HG03432 (cell line): ENCODE measurements around the gene CDCA3.

ENCODE experiments used
- ATAC-seq: cut with Tn5 transposase; IDR thresholded peaks from one replicate; pipeline ENCODE4 v1.9.1; 2021; ENCODE audit warnings: mild to moderate bottlenecking, moderate library complexity; ENCODE audit not compliant: unreplicated experiment

Gene CDCA3

DNA sequence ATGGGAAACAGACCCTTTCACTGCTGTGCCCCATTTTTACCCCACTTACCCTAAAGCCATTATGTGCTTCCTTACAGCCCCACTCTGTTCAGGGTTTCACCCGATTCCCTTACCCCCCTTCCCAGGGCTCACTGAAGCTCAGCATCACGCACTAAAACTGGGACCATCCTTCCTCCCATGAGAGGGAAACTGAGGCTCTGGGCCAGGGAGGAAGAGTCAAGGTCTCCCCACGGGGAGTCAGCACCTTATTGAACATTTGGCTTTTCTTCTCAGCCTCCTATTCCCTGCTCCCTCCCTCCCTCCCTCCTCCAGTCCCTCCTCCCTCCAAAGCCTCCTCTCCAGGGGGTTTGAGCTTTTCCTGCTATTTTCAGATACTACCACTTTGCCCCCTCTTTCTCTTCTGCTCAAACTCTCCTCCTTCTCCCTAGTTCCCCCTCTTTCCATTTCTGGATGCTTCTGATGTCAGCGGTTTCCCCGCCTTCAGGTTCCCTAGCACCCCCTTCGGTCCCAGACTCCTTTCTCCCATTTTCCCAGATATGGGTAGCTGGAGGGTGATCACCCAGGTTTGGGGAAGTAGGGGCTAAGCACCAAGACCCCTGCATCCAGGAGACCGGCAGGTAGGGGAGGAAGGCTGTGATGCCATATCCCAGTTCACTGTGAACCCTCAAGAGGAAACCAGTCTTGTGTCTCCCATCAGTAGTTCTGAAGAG lies 28.5 kb downstream of the CDCA3 start:
- ATAC-seq: no peak

DNA sequence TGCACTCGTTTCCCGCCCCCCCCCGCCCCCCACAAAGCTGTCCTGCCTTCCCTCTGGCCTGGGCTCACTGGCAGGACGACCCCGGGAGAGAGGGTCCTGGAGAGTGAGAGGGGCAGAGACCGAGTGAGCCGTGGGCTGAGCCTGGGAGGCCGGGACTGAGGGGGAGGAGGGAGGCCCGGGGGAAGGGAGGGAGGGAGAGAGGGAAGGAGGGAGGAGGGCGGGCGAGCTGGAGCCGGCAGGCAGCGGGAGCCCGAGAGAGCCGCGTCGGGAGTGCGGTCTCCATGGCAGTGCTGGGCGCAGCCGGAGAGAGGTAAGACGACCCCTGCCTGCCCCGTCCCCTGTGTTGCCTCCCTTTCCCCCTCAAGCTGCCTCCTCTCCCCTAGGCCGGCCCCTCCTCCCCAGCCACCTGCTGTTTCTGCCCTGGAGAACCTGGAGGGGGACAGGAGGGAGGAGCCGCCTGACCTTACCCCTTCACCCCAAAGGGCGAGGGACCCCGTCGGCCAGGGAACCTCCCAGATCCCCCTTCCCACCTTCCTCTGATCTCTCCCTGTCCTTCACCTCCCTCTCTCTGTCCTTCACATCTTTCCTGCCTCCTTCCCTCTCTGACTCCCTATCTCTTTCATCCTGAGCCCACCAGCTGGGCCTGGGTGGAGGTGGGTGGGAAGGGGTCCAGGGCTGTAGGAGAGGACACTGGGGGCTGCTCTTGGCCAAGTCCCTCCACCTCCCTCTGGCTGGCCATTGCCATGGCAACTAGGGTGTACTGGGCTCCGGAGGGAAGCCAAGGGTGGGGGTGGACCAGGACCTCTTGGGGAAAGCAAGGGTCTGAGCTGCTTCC lies 29.3 kb downstream of the CDCA3 start, which contains the start of gene GPR162:
TSS of gene GPR162 (plus strand) at position 231 of the 835 bp plus-strand sequence. CDS start 2,078 bp downstream, outside the sequence.
- no peak for ATAC-seq

DNA sequence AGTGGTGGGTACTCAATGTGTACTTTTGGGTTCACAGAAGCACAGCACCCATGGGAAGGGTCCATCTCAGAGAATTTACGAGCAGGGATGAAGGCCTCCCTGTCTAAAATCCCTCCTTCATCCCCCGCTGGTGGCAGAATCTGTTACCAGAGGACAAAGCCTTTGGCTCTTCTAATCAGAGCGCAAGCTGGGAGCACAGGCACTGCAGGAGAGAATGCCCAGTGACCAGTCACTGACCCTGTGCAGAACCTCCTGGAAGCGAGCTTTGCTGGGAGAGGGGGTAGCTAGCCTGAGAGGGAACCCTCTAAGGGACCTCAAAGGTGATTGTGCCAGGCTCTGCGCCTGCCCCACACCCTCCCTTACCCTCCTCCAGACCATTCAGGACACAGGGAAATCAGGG lies 30.9 kb downstream of the CDCA3 start:
- ATAC-seq: no peak

DNA sequence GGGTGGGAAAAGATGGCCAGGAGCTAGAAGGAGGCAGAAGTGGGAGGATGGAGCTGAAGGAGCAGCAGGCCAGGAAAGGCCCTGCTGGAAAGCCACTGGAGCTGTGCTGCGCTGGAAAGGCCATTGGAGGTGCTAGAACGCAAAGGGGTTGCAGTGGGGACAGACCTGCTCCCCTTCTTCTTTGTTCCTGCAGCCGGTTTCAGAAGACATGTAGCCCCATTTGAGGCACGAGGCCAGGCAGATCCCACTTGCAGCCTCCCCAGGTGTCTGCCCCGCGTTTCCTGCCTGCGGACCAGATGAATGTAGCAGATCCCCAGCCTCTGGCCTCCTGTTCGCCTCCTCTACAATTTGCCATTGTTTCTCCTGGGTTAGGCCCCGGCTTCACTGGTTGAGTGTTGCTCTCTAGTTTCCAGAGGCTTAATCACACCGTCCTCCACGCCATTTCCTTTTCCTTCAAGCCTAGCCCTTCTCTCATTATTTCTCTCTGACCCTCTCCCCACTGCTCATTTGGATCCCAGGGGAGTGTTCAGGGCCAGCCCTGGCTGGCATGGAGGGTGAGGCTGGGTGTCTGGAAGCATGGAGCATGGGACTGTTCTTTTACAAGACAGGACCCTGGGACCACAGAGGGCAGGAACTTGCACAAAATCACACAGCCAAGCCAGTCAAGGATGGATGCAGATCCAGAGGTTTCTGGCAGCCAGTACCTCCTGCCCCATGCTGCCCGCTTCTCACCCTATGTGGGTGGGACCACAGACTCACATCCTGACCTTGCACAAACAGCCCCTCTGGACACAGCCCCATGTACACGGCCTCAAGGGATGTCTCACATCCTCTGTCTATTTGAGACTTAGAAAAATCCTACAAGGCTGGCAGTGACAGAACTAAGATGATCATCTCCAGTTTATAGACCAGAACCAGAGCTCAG lies 31.7 kb downstream of the CDCA3 start:
- ATAC-seq: no peak

DNA sequence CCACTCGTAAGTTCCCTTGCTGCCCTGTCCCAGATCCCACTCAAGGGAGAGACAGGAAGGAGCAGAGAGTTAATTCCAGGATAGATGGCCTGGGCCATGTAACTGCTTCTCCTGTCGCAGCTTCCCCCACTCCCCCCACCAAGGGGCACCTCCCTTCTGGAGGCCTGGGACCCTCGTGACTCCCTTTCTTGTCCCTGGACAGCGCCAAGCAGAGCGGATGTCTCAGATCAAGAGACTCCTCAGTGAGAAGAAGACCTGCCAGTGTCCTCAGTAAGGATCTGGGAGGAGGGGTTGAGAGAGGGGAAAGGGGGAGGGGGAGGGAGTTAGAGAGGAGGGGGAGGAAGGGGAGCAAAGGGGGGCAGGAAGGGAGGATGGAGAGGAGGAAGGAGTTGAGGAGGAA lies 32.4 kb downstream of the CDCA3 start:
- no peak for ATAC-seq

DNA sequence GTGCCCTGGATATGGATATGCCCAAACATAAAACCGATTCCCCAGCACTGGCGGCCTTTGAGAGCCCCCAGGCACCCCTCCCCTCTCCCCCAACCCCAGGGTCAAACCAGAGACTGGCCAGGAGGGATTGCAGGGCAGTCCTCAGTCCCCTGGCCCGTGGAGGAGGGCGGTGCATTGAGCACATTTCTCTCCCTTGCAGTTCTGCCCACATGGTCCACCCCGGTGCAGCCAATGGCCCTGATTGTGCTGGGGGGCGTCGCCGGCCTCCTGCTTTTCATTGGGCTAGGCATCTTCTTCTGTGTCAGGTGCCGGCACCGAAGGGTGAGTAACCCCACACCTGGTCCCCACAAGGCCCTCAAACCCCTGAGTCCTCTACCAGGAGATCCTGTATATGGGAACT lies 32.9 kb downstream of the CDCA3 start:
- no peak for ATAC-seq

DNA sequence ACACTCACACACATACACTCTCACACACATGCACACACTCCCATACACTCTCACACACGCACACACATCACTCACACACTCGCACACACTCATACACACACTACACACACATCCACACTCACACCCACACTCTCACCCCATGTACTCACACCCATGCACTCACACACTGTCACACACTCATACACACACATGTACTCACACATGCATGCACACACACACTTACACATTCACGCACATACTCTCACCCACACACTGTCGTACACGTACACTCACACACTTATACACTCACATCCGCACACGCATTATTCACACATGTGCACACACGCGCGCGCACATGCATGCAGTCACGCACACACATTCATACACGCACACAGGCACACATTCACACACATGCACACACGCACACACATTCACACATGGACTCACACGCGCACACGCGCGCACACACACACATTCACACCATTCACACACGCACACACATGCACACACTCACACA lies 33.4 kb downstream of the CDCA3 start:
- no peak for ATAC-seq

DNA sequence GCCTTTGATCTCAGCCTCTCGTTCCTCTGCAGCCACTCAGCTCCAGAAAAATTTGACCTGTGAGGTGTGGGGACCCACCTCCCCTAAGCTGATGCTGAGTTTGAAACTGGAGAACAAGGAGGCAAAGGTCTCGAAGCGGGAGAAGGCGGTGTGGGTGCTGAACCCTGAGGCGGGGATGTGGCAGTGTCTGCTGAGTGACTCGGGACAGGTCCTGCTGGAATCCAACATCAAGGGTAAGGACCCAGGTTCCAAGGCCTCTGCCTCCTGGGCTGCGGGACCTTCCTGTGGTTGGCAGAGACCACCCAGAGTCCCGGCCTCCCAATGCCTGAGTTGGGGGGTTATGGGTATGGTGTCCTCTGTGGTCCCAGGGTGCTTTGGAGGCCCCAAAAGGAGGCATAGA lies 34.0 kb downstream of the CDCA3 start:
- ATAC-seq: no peak

DNA sequence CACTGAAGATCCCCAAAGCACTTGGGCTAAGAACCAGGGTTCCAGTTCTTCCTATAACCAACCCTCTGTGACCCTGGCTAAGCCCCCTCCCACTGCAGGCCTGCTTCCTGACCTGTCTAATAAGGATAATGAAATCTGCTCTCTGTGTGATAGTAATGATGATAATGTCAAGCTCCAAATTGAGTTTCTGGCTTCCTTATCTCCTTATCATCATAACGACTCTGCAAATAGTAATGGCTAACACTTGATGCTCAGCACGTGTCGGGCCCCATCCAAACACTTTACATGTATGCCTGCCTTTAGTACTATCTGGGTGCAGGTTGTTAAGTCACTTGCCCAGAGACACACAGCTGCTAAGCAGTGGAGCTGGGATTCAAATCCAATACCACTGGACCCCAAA lies 34.5 kb downstream of the CDCA3 start:
- no peak for ATAC-seq

DNA sequence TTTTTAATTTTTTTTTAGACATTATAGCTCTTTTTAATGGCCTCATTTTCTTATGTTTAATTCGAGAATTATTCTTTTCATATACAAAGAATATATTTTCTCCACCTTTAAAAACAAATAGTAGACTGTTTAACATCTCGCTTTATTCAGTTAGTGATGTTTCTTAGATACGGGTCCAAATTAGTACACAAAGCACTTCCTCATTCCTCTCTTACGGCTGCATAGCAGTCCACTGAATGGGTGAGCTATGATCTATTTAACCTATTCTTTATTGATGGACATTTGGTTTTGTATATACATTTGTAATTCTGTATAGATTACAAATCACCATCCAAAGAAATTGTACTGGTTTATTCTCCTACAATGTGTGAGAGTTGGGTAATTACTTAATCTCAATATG lies 37.7 kb downstream of the CDCA3 start:
- ATAC-seq: no peak

DNA sequence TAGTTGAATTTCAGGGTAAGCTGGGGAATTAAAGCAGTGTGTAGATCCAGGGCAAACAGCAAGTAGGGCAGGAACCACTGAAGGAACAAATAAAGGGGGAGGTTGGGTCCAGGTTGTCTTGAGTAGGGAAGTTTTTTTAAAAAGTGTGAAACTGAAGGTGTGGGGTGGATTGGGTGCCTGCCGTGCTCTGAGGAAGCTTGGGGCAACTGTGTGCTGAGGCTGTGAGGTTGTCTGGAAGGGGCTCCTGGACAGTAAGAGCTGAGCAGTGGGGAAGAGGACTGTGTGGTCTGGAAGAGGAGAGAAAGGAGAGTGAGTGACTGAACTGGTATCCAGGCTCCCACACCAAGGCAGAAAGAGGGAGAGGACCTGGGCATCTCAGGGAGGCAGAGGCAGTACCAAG lies 40.3 kb downstream of the CDCA3 start:
- no peak for ATAC-seq

DNA sequence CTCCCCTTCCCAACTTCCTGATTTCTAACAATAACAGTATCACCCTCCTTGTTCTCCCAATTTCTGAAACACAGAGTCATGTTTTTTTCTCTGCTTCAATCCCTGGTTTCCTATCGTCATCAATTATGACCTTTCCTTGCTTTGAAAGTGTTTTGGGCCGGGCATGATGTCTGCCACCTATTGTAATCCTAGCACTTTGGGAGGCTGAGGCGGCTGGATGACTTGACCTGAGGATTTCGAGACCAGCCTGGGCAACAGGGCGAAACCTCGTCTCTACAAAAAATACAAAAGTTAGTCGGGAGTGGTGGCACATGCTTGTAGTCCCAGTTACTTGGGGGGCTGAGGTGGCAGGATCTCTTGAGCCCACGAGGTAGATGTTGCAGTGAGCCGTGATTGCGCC lies 42.0 kb downstream of the CDCA3 start:
- ATAC-seq: no peak

DNA sequence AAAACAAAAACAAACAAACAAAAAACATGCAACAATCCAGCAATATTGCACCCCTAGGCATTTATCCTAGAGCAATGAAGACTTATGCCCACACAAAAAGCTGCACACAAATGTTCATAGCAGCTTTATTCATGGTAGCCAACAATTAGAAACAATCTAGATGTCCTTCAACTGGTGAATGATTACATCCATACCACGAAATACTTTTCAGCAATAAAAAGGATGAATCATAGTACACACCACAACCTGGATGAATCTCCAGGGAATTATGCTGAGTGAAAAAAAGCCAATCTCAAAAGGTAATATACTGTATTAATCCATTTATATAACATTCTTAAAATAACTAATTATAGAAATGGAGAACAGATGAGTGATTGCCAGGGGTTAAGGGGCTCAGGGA lies 43.9 kb downstream of the CDCA3 start:
- ATAC-seq: no peak

DNA sequence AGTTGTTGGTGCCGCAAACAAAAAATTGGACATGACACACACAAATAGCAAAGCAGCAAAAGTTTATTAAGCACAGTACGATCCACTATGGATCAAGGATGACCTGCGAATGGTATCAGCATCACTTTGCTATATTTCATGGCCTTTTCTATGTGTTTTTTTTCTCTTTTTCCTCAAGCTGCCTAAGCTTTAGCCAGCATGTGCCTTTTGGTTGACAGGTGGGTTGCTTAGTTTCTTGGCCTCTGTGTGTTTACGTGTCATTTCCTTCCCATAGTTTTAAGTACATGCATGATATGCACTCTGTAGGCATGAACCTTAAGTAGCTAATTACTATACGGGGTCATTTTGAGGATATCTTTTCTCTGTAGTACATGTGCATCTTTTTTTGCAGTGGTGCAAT lies 51.9 kb downstream of the CDCA3 start:
- no peak for ATAC-seq
